A549 (cell line): Measurements from ENCODE around the gene PXDC1. TPM values are rescaled to one million over a fixed set of nuclear protein-coding genes. Genes with fewer than 3 reads are reported as not detected.

ENCODE experiments used
- ATAC-seq, 2 experiments: fragments of 200-7000 bp in 1 of 2; fragments of >200 bp in 1 of 2; cut with Nextera tagmentation in 1 of 2; cut with Tn5 transposase in 1 of 2; 3 replicates each; pipeline versions ENCODE4 v1.8.0 to v1.9.1; 2018 to 2020; ENCODE audit warnings: mild to moderate bottlenecking in 1 of 2, moderate library complexity in 1 of 2
- CTCF ChIA-PET: fragments of 300-600 bp; sonication (Branson Sonifier 250); formaldehyde crosslinking; extraction: SDS; loops from one replicate; lab custom pipeline; 2021; ENCODE audit warnings: antibody characterized with exemption, inconsistent platforms; lab: Yijun Ruan, JAX
- POLR2A ChIA-PET: fragments of 350-600 bp; formaldehyde crosslinking; extraction: SDS; loops from one replicate; lab custom pipeline; 2021; ENCODE audit warnings: antibody characterized with exemption, inconsistent platforms; lab: Yijun Ruan, JAX
- DNase-seq, 2 experiments: peaks; one replicate each; pipeline versions ENCODE4 v3.0.0 to v3.0.0-alpha.2; 2011 to 2016; ENCODE audit warnings: low read depth in 1 of 2, low spot score in 1 of 2
- FAIRE-seq: peaks from 2 replicates; lab custom pipeline; 2011; peaks lifted over from hg19 to GRCh38; lab: Jason Lieb, UNC
- H3K27ac ChIP-seq, 2 experiments: fragments of >200 bp; sonication (Bioruptor Twin); formaldehyde crosslinking; 3 replicates each; pipeline ENCODE4 v1.5.1; 2016 to 2017
- H3K4me1 ChIP-seq: fragments of >200 bp; sonication (Bioruptor Twin); formaldehyde crosslinking; 3 replicates; pipeline ENCODE4 v1.6.1; 2016
- H3K4me2 ChIP-seq: fragments of >200 bp; sonication (Bioruptor Twin); formaldehyde crosslinking; 3 replicates; pipeline ENCODE4 v1.6.1; 2016
- H3K4me3 ChIP-seq: fragments of >200 bp; sonication (Bioruptor Twin); formaldehyde crosslinking; 3 replicates; pipeline ENCODE4 v1.5.1; 2016
- H3K9me3 ChIP-seq: fragments of >200 bp; sonication (Bioruptor Twin); formaldehyde crosslinking; 3 replicates; pipeline ENCODE4 v1.6.1; 2016
- ATOH8 ChIP-seq: fragments of 250-450 bp; sonication (Bioruptor Pico); IDR thresholded peaks from 2 replicates; pipeline ENCODE4 v1.5.0; 2020; ENCODE audit warnings: low read depth, mild to moderate bottlenecking, moderate library complexity
- BCL3 ChIP-seq: fragments of >200 bp; sonication (Bioruptor Twin); formaldehyde crosslinking; IDR thresholded peaks from 3 replicates; pipeline ENCODE4 v1.6.1; 2016
- BHLHE40 ChIP-seq: IDR thresholded peaks from 2 replicates; pipeline ENCODE4 v1.6.1; 2012; ENCODE audit warnings: low read depth, low read length, inconsistent platforms
- EHF ChIP-seq: fragments of 250-450 bp; sonication (Bioruptor Pico); IDR thresholded peaks from 2 replicates; pipeline ENCODE4 v1.5.0; 2020; ENCODE audit warnings: mild to moderate bottlenecking
- EHMT2 ChIP-seq: fragments of 200-600 bp; sonication (generic); IDR thresholded peaks from 2 replicates; pipeline ENCODE4 v1.6.1; 2016; ENCODE audit warnings: antibody characterized with exemption, low read depth, mild to moderate bottlenecking, moderate library complexity
- ELK1 ChIP-seq: fragments of 150-350 bp; IDR thresholded peaks from 2 replicates; pipeline ENCODE4 v1.6.1; 2014; ENCODE audit warnings: low read depth, mild to moderate bottlenecking, low read length
- GATA3 ChIP-seq: IDR thresholded peaks from 2 replicates; pipeline ENCODE4 v1.6.1; 2012; ENCODE audit warnings: borderline replicate concordance
- HEYL ChIP-seq: fragments of 250-450 bp; sonication (Bioruptor Pico); IDR thresholded peaks from 2 replicates; pipeline ENCODE4 v1.8.0; 2021; ENCODE audit warnings: mild to moderate bottlenecking, moderate library complexity
- HMGXB4 ChIP-seq: fragments of 250-450 bp; sonication (Bioruptor Pico); IDR thresholded peaks from 2 replicates; pipeline ENCODE4 v1.5.0; 2021; ENCODE audit warnings: mild to moderate bottlenecking, moderate library complexity, borderline replicate concordance
- HOXA7 ChIP-seq: fragments of 250-450 bp; sonication (Bioruptor Pico); IDR thresholded peaks from 2 replicates; pipeline ENCODE4 v1.5.0; 2020; ENCODE audit warnings: mild to moderate bottlenecking, moderate library complexity
- HOXB13 ChIP-seq: fragments of 250-450 bp; sonication (Bioruptor Pico); IDR thresholded peaks from 2 replicates; pipeline ENCODE4 v1.5.0; 2020; ENCODE audit warnings: low read depth, mild to moderate bottlenecking, moderate library complexity
- JUNB ChIP-seq: fragments of >200 bp; sonication (Bioruptor Twin); formaldehyde crosslinking; IDR thresholded peaks from 2 replicates; pipeline ENCODE4 v1.6.1; 2016
- KDM1A ChIP-seq: fragments of 200-600 bp; sonication (generic); IDR thresholded peaks from 2 replicates; pipeline ENCODE4 v1.6.1; 2016; ENCODE audit warnings: low read depth, mild to moderate bottlenecking
- KDM5A ChIP-seq: fragments of 200-600 bp; sonication (generic); IDR thresholded peaks from 2 replicates; pipeline ENCODE4 v1.6.1; 2016; ENCODE audit warnings: antibody characterized with exemption, mild to moderate bottlenecking
- MAFK ChIP-seq: fragments of 450-650 bp; IDR thresholded peaks from 2 replicates; pipeline ENCODE4 v1.6.1; 2014; ENCODE audit not compliant: partially characterized antibody
- MAZ ChIP-seq: fragments of 150-350 bp; IDR thresholded peaks from 2 replicates; pipeline ENCODE4 v1.6.1; 2014; ENCODE audit warnings: antibody characterized with exemption, low read depth, low read length, borderline replicate concordance
- MYC ChIP-seq: IDR thresholded peaks from 2 replicates; pipeline ENCODE4 v1.6.1; 2012; ENCODE audit warnings: mild to moderate bottlenecking, inconsistent platforms, low read length, improper control_type of control experiment, borderline replicate concordance
- NPAS2 ChIP-seq: fragments of 250-450 bp; sonication (Bioruptor Pico); IDR thresholded peaks from 2 replicates; pipeline ENCODE4 v1.8.0; 2022; ENCODE audit warnings: mild to moderate bottlenecking, moderate library complexity, borderline replicate concordance
- NR3C1 ChIP-seq: fragments of >200 bp; sonication (Bioruptor Twin); formaldehyde crosslinking; IDR thresholded peaks from 3 replicates; pipeline ENCODE4 v1.6.1; 2017
- RARB ChIP-seq: fragments of 250-450 bp; sonication (Bioruptor Pico); IDR thresholded peaks from 2 replicates; pipeline ENCODE4 v1.8.0; 2021; ENCODE audit warnings: mild to moderate bottlenecking, moderate library complexity
- RCOR1 ChIP-seq: fragments of 150-350 bp; IDR thresholded peaks from 2 replicates; pipeline ENCODE4 v1.6.1; 2014; ENCODE audit warnings: antibody characterized with exemption, low read length, low read depth
- RNF2 ChIP-seq: fragments of 200-600 bp; sonication (generic); IDR thresholded peaks from 2 replicates; pipeline ENCODE4 v1.6.1; 2016; ENCODE audit warnings: low read depth, mild to moderate bottlenecking, antibody characterized with exemption, moderate library complexity, borderline replicate concordance
- SMC3 ChIP-seq: fragments of >200 bp; sonication (Bioruptor Twin); formaldehyde crosslinking; IDR thresholded peaks from 3 replicates; pipeline ENCODE4 v1.6.1; 2018; ENCODE audit warnings: inconsistent platforms
- SREBF2 ChIP-seq: fragments of 450-650 bp; IDR thresholded peaks from 2 replicates; pipeline ENCODE4 v1.6.1; 2014; ENCODE audit warnings: mild to moderate bottlenecking, moderate library complexity
- TFCP2L1 ChIP-seq: fragments of 250-450 bp; sonication (Bioruptor Pico); IDR thresholded peaks from 2 replicates; pipeline ENCODE4 v1.5.0; 2021; ENCODE audit warnings: mild to moderate bottlenecking
- USF2 ChIP-seq: fragments of 450-650 bp; IDR thresholded peaks from 2 replicates; pipeline ENCODE4 v1.6.1; 2014; ENCODE audit warnings: antibody characterized with exemption
- ZNF302 ChIP-seq: fragments of 250-450 bp; sonication (Bioruptor Pico); IDR thresholded peaks from 2 replicates; pipeline ENCODE4 v1.9.0; 2021; ENCODE audit warnings: inconsistent platforms, mild to moderate bottlenecking, moderate library complexity
- ZSCAN20 ChIP-seq: fragments of 250-450 bp; sonication (Bioruptor Pico); IDR thresholded peaks from 2 replicates; pipeline ENCODE4 v1.8.0; 2022; ENCODE audit warnings: mild to moderate bottlenecking, moderate library complexity
- WGBS: methylation state at CpG from one replicate; pipeline ENCODE4 v1.1.6; 2017; ENCODE audit errors: missing lambda C conversion rate; 5-methylcytosine and 5-hydroxymethylcytosine counted together
- polyA plus RNA-seq, 4 experiments: library from polyadenylated mRNA; depleted of rRNA in 3 of 4; stranded (reverse); fragments of >200 nt; fragmentation: RNase III in 1 of 4; extraction: RNeasy Plus Mini Kit Qiagen cat#74134 plus additional on column Dnase treatment in 1 of 4; gene quantifications; 2 replicates in 3 of 4; 3 replicates in 1 of 4; pipeline ENCODE4 v1.2.3, GENCODE V29; 2011 to 2017

PXDC1 gene
- polyA plus RNA-seq, 2 of the 4 experiments (the other 2 are of a cell fraction) = 2.5 to 6.6 TPM

GRCh38 chr6:3785745-3786098, 34.2 kb upstream of the PXDC1 start:
- peaks cover 19% of the 10 kb centered on the region; the same call in 2 of the 3 replicates for H3K4me1 ChIP-seq
- POLR2A ChIA-PET = no interaction called here
- DNase-seq (no peak), FAIRE-seq (no peak), ATAC-seq (no peak)
- TF ChIP-seq NR3C1 (no peak), USF2 (no peak)
- no peak overlapping the region for H3K4me3 ChIP-seq
- no peak overlapping the region for H3K27ac ChIP-seq
- H3K9me3 ChIP-seq = no peaks in the 10 kb centered on the region
- WGBS = 92% methylated on average over 5 of the region's 5 CpGs
- H3K4me2 ChIP-seq = no peak overlapping the region
- CTCF ChIA-PET = interaction anchor here (0.5 kb wide), 1 partner anchor 659 kb away, joined by 3 read pairs; no protein-coding TSS in a partner anchor

- no peak for ATAC-seq
- H3K4me2 ChIP-seq = no peak overlapping the region
- CTCF ChIA-PET = no interaction called here
- H3K27ac ChIP-seq = no peak overlapping the region
- H3K4me1 ChIP-seq = peaks cover 19% of the 10 kb centered on the region; the same call in 2 of the 3 replicates
- no peak for TF ChIP-seq HOXB13
- no peak for TF ChIP-seq ZNF302
- no peak for TF ChIP-seq HOXA7
- no peak for TF ChIP-seq MYC
- no peak for TF ChIP-seq MAFK
- no peak for TF ChIP-seq BCL3
- no peak for TF ChIP-seq EHF (CRISPR knock-in tag)
- TF ChIP-seq HEYL (CRISPR knock-in tag) = no peak
- TF ChIP-seq ATOH8 = no peak
- no peak for TF ChIP-seq BHLHE40
- TF ChIP-seq KDM5A = no peak
- no peak for TF ChIP-seq KDM1A
- TF ChIP-seq GATA3 = no peak
- no peak for TF ChIP-seq TFCP2L1 (CRISPR knock-in tag)
- TF ChIP-seq SMC3 = no peak
- TF ChIP-seq RCOR1 = no peak
- TF ChIP-seq RNF2 = no peak
- TF ChIP-seq, all 56 proteins: peak for 0
- FAIRE-seq = no peak
- POLR2A ChIA-PET = no interaction called here
- Histone ChIP-seq H3K4me3 (no peak overlapping the region), H3K9me3 (no peaks in the 10 kb centered on the region)
- WGBS = 89% methylated on average over 26 of the region's 26 CpGs
- DNase-seq = no peak
Measured at GRCh38 chr6:3784885-3785744, 33.6 kb upstream of the PXDC1 start.

- 91% methylated on average over 12 of the region's 12 CpGs for WGBS
- H3K4me1 ChIP-seq = peaks cover 15% of the 10 kb centered on the region; the same call in 2 of the 3 replicates
- no peak overlapping the region for H3K27ac ChIP-seq
- DNase-seq (no peak), ATAC-seq (no peak), FAIRE-seq (no peak)
- ChIA-PET POLR2A (no interaction called here), CTCF (no interaction called here)
- H3K4me2 ChIP-seq = no peak overlapping the region
- H3K4me3 ChIP-seq = no peak overlapping the region
- H3K9me3 ChIP-seq = no peaks in the 10 kb centered on the region
- TF ChIP-seq RARB (CRISPR knock-in tag) = no peak
- no peak for TF ChIP-seq GATA3
- TF ChIP-seq ZSCAN20 (CRISPR knock-in tag) = no peak
- TF ChIP-seq NPAS2 = no peak
- TF ChIP-seq MAFK = no peak
- TF ChIP-seq TFCP2L1 (CRISPR knock-in tag) = no peak
- TF ChIP-seq JUNB = no peak
- no peak for TF ChIP-seq EHMT2
- TF ChIP-seq NR3C1 = no peak
- TF ChIP-seq ATOH8 = no peak
- no peak for TF ChIP-seq HOXA7
- TF ChIP-seq ELK1 = no peak
- no peak for TF ChIP-seq SREBF2
- TF ChIP-seq HMGXB4 (CRISPR knock-in tag) = no peak
- no peak for TF ChIP-seq MAZ
Measured at GRCh38 chr6:3784423-3784822, 32.9 kb upstream of the PXDC1 start.
